GM12801 (cell line): Measurements from ENCODE around the gene CPNE7.

Source experiments
- TF ChIP-seq, protein P1 (sequence below): IDR thresholded peaks from one replicate; pipeline ENCODE4 v1.5.1; 2011; ENCODE audit warnings: control low read depth; ENCODE audit not compliant: insufficient read length; ENCODE audit errors: extremely low read depth

CPNE7 gene

DNA sequence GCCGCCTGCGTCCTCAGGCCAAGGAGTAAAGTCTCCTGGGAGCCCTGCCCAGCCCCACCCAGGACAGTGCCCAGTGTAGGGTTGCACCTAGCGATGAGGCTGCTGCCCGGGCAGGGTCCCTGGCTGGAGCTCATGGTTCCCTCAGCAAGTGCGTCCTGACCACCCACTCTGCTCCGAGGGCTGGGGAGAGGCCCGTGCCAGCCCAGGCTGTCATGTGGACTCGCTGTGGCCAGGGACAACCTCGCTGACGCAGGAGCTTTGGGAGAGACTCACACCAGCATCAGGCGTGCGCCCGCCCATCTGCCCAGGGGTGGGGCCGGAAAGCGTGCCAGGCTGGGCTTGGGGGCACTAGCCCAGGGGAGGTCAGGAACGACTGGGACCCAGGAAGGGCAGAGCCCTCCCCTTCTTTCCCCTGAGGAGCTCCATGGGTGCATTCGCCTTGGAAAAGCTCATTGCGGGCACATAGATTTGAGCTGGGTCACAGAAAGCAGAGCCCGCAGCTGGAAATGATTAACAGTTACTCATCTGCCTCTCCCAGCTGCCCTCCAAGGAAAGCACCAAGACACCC, 57.6 kb downstream of the CPNE7 start:
- TF ChIP-seq, protein P1, sequence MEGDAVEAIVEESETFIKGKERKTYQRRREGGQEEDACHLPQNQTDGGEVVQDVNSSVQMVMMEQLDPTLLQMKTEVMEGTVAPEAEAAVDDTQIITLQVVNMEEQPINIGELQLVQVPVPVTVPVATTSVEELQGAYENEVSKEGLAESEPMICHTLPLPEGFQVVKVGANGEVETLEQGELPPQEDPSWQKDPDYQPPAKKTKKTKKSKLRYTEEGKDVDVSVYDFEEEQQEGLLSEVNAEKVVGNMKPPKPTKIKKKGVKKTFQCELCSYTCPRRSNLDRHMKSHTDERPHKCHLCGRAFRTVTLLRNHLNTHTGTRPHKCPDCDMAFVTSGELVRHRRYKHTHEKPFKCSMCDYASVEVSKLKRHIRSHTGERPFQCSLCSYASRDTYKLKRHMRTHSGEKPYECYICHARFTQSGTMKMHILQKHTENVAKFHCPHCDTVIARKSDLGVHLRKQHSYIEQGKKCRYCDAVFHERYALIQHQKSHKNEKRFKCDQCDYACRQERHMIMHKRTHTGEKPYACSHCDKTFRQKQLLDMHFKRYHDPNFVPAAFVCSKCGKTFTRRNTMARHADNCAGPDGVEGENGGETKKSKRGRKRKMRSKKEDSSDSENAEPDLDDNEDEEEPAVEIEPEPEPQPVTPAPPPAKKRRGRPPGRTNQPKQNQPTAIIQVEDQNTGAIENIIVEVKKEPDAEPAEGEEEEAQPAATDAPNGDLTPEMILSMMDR: no peak

DNA sequence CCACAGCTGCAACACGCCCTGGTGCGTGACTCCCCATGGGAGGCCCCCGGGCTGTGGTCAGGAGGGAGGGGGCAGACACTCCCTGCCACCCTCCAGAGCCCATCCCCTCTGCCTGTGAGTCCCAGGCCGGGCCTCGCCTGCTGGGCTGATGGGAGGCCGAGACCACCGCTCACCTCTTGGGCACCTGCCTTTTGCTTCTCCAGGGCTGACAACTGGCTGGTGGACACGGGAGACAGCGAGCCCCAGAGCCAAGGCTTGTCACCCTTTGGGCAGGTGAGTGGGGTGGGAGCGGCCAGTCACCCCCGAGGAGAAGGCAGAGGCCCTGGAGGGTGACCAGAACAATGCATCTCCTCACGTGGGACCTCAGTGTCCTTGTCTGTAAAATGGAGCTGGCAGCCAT, 61.1 kb downstream of the CPNE7 start:
- TF ChIP-seq, protein P1: no peak

DNA sequence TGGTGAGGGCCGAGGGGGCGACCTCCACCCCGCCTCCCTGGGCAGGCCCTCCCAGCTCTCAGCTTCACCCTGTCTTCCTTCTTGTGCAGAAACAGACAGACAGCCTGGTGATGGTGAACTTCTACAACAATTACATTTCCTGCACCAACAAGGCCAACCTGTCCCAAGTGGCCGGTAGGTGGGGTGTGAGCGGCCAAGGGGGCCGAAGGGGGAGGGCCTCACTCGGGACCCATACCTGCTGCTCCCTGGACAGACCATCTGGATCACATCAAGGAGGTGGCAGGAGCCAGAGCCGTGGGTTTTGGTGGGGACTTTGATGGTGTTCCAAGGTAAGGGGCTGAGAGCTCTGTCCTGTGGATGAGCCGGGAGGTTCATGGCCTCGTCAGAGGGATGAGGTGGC, 61.8 kb downstream of the CPNE7 start:
- TF ChIP-seq, protein P1: no peak

DNA sequence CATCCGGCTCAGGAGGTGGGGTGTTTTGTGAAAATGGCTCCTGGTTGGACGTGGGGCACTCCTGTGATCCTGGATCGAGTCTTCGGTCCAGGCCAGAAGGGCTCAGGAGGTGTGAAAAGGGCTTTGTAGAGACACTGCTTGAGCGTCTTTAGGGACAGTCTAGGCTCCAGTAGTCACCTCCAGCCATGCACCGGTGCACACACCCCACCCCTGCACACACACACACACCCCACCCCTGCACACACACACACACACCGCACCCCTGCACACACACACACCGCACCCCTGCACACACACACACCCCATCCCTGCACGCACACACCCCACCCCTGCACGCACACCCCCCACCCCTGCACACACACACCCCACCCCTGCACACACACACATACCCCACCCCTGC, 62.9 kb downstream of the CPNE7 start:
- TF ChIP-seq, protein P1: no peak

DNA sequence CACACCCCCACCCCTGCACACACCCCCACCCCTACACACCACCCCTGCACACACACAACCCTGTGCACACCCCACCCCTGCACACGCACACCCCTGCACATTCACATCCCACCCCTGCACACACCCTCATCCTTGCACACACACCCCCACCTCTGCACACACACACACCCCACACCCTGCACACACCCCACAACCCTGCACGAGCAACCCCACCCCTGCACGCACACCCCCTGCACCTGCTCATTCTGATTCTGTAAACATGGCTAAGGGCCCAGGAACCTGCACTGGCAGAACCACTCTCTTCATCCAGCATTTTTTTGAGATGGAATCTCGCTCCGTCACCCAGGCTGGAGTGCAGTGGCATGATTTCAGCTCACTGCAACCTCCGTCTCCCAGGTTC, 63.8 kb downstream of the CPNE7 start:
- TF ChIP-seq, protein P1: no peak

DNA sequence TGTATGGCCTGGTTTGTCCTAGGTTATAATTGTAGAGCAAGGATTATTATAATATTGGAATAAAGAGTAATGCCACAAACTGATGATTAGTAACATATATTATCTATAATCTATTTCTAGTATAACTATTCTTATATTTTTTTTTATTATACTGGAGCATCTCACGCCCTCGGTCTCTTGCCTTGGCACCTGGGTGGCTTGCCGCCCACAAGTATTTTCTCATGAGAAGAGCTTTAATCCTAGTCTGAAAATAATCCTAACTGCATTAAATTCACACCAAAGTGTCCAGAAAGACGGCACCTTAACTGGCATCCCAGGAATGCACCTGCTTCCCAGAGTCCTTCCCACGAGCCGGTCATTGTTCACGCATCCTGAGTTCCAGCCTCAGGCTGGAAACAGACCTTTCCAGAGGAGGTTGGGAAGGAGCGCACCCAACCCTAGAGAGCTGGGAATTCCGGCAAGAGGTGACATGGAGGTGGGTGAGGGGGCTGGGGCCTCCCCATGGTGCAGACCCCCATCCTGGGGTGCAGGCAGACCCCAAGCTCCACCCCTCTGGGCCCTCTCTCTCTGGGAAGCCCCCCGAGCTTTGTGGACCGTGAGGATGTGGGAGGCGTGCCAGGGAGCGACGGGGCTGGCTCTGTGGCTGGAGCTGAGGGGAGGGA, 66.0 kb downstream of the CPNE7 start:
- TF ChIP-seq, protein P1: no peak

DNA sequence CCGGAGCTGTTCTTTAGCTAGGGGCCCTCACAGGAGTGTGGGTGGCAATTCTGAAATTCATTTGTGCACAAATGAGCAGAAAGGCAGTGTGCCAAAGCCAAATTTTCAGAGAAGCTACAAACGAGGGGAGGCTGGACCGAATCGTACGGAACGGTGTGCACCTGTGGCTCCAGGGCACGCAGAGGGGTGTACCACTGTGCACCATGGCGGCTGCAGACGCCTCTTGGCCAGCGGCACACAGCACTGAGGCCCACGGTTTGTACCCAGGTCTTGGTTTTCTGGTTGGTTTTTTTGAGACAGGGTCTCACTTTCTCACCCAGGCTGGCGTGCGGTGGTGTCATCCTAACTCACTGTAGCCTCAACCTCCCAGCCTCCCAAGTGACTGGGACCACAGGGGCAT, 67.0 kb downstream of the CPNE7 start:
- TF ChIP-seq, protein P1: no peak
